ENCODE results near the gene C1GALT1. TPM values are rescaled to one million over a fixed set of nuclear protein-coding genes. Genes with fewer than 3 reads are reported as not detected.
A peak's percentile ranks its signal among the peaks of the same experiment; 100 is the strongest.

C1GALT1 gene
- total and polyA plus RNA-seq, 2 experiments from 2014 or later = 38.7 to 71.8 TPM

DNA sequence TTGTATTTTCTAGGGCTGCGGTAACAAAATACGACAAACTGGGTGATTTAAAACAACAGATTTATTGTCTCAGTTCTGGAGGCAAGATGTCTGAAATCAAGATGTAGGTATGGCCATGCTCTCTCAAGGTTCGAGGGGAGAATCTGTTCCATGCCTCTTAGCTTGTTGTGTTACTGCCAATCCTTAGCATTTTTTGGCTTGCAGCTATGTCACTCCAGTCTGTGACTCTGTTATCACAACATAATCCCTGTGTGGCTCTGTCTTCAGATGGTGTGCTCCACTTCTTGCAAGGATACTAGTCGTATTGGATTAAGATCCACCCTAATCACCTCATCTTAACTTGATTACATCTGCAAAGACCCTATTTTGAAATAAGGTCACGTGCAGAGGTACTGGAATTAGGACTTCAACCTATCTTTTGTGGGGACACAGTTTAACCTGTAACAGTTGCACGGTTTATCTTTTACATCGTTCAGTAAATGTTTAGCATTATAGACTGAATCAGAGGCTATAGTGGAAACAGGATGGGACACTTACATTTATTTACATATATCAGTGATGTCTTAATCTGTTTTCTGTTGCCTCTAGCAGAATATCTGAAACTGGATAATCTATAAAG, 3.1 kb downstream of the C1GALT1 start:
- no peaks in the 10 kb centered on the region for H3K27me3 ChIP-seq
- peaks cover 68% of the 10 kb centered on the region for H3K79me2 ChIP-seq
- H2AFZ ChIP-seq = no peak overlapping the region
- no peak overlapping the region for H3K4me3 ChIP-seq
- H3K36me3 ChIP-seq (replicated peaks; ENCODE audit: insufficient read depth, low read depth) = no peaks in the 10 kb centered on the region
- TF ChIP-seq EZH2phosphoT487 (IDR thresholded peaks at IDR 0.05; ENCODE audit: low read depth, severe bottlenecking, unreplicated experiment) (no peak), CTCF (IDR thresholded peaks at IDR 0.05; ENCODE audit: poor library complexity) (no peak), EZH2 (IDR thresholded peaks at IDR 0.05; ENCODE audit: borderline replicate concordance) (no peak)
- no peaks in the 10 kb centered on the region for H3K4me1 ChIP-seq (ENCODE audit: insufficient read depth)
- WGBS (ENCODE audit: low lambda C conversion rate, missing lambda C conversion rate) = 72% methylated on average over 7 of the region's 7 CpGs
- H3K27ac ChIP-seq = no peak overlapping the region
- H4K20me1 ChIP-seq (ENCODE audit: insufficient read depth, poor library complexity, severe bottlenecking) = peaks cover 9% of the 10 kb centered on the region
- peak overlapping the region; percentile 72 for H3K4me2 ChIP-seq
- no peaks in the 10 kb centered on the region for H3K9me3 ChIP-seq (ENCODE audit: low read depth)
- DNase-seq (ENCODE audit: low spot score) = no peak
- H3K9me2 ChIP-seq (replicated peaks; ENCODE audit: insufficient read depth) = no peaks in the 10 kb centered on the region

GRCh38 chr7:7188091-7188490, 5.7 kb downstream of the C1GALT1 start:
- H3K4me2 ChIP-seq = no peak overlapping the region
- no peaks in the 10 kb centered on the region for H3K27me3 ChIP-seq
- no peak overlapping the region for H2AFZ ChIP-seq
- peaks cover 94% of the 10 kb centered on the region for H3K79me2 ChIP-seq
- no peak overlapping the region for H3K27ac ChIP-seq
- DNase-seq (ENCODE audit: low spot score) = no peak
- no peak overlapping the region for H3K4me3 ChIP-seq
- no peaks in the 10 kb centered on the region for H3K9me2 ChIP-seq (replicated peaks; ENCODE audit: insufficient read depth)
- H3K36me3 ChIP-seq (replicated peaks; ENCODE audit: insufficient read depth, low read depth) = no peaks in the 10 kb centered on the region
- H3K9me3 ChIP-seq (ENCODE audit: low read depth) = no peaks in the 10 kb centered on the region
- H3K4me1 ChIP-seq (ENCODE audit: insufficient read depth) = no peaks in the 10 kb centered on the region
- no peak for TF ChIP-seq CTCF (IDR thresholded peaks at IDR 0.05; ENCODE audit: poor library complexity)
- no peak for TF ChIP-seq EZH2 (IDR thresholded peaks at IDR 0.05; ENCODE audit: borderline replicate concordance)
- TF ChIP-seq EZH2phosphoT487 (IDR thresholded peaks at IDR 0.05; ENCODE audit: low read depth, severe bottlenecking, unreplicated experiment) = no peak
- H4K20me1 ChIP-seq (ENCODE audit: insufficient read depth, poor library complexity, severe bottlenecking) = peaks cover 9% of the 10 kb centered on the region

GRCh38 chr7:7188742-7189141, 6.4 kb downstream of the C1GALT1 start:
- no peak for TF ChIP-seq CTCF (IDR thresholded peaks at IDR 0.05; ENCODE audit: poor library complexity)
- TF ChIP-seq EZH2phosphoT487 (IDR thresholded peaks at IDR 0.05; ENCODE audit: low read depth, severe bottlenecking, unreplicated experiment) = no peak
- TF ChIP-seq EZH2 (IDR thresholded peaks at IDR 0.05; ENCODE audit: borderline replicate concordance) = no peak
- Histone ChIP-seq H3K4me1 (ENCODE audit: insufficient read depth) (no peaks in the 10 kb centered on the region), H3K9me3 (ENCODE audit: low read depth) (no peaks in the 10 kb centered on the region), H3K4me2 (no peak overlapping the region), H3K9me2 (replicated peaks; ENCODE audit: insufficient read depth) (no peaks in the 10 kb centered on the region), H3K79me2 (peaks cover 95% of the 10 kb centered on the region), H3K36me3 (replicated peaks; ENCODE audit: insufficient read depth, low read depth) (no peaks in the 10 kb centered on the region), H3K4me3 (no peak overlapping the region), H3K27me3 (no peaks in the 10 kb centered on the region), H4K20me1 (ENCODE audit: insufficient read depth, poor library complexity, severe bottlenecking) (peaks cover 9% of the 10 kb centered on the region), H2AFZ (no peak overlapping the region), H3K27ac (no peak overlapping the region)
- no peak for DNase-seq (ENCODE audit: low spot score)
- 88% methylated on average over 4 of the region's 4 CpGs for WGBS (ENCODE audit: low lambda C conversion rate, missing lambda C conversion rate)

Data from hepatocyte (in vitro differentiated cells).